NB4 (cell line): ENCODE results near the gene RBM4B.

ENCODE experiments used
- MYC ChIP-seq: IDR thresholded peaks from 2 replicates; pipeline ENCODE4 v1.6.1; 2011; ENCODE audit warnings: low read depth, low read length
- POLR2A ChIP-seq: IDR thresholded peaks from 2 replicates; pipeline ENCODE4 v1.6.1; 2011; ENCODE audit warnings: mild to moderate bottlenecking; ENCODE audit not compliant: insufficient read length; ENCODE audit errors: extremely low read depth
- TF ChIP-seq, protein P1 (sequence below): IDR thresholded peaks from one replicate; pipeline ENCODE4 v1.5.1; 2012; ENCODE audit warnings: low read depth, low read length
- TF ChIP-seq, protein P2 (sequence below): IDR thresholded peaks from 2 replicates; pipeline ENCODE4 v1.6.1; 2011; ENCODE audit warnings: low read depth, low read length

DNA sequence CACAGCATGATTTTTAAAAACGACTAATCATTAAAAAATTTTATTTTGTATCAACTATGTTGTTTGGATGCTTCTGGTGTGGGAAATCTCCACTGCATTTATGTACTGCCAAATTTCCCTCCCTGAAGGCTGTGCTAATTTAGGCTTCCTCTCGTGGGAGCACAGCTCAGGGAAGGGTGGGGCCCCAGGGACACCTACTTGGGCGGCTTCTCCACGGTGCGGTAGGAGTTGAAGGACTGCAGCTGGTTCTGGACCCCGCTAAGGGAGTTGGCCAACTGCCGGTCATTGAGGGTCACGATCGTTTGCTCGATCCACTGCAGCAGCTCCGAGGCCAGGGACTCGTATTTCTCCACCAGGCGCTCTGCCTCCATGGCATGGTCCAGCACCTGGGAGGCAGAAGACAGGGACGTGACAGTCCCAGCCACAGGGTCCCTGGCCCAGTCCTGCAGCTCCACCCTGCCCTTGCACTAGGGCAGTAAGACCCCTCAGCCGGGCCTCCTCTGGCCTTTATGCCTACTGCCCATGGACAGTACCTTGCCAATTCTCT lies 32.8 kb upstream of the RBM4B start:
- TF ChIP-seq, protein P1, sequence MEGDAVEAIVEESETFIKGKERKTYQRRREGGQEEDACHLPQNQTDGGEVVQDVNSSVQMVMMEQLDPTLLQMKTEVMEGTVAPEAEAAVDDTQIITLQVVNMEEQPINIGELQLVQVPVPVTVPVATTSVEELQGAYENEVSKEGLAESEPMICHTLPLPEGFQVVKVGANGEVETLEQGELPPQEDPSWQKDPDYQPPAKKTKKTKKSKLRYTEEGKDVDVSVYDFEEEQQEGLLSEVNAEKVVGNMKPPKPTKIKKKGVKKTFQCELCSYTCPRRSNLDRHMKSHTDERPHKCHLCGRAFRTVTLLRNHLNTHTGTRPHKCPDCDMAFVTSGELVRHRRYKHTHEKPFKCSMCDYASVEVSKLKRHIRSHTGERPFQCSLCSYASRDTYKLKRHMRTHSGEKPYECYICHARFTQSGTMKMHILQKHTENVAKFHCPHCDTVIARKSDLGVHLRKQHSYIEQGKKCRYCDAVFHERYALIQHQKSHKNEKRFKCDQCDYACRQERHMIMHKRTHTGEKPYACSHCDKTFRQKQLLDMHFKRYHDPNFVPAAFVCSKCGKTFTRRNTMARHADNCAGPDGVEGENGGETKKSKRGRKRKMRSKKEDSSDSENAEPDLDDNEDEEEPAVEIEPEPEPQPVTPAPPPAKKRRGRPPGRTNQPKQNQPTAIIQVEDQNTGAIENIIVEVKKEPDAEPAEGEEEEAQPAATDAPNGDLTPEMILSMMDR = no peak
- TF ChIP-seq POLR2A = no peak
- TF ChIP-seq MYC = no peak
- TF ChIP-seq, protein P2, sequence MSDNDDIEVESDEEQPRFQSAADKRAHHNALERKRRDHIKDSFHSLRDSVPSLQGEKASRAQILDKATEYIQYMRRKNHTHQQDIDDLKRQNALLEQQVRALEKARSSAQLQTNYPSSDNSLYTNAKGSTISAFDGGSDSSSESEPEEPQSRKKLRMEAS = no peak
